HG03457 (cell line): ENCODE data around the gene SEPTIN5.
"Not testable (repeated sequence)": the region's sequence is repeated elsewhere in the genome, so short reads cannot be mapped to it uniquely, and the experiment has no call there.

ENCODE experiments used
- ATAC-seq: cut with Tn5 transposase; IDR thresholded peaks from one replicate; pipeline ENCODE4 v1.9.1; 2021; ENCODE audit warnings: moderate number of reproducible peaks; ENCODE audit not compliant: unreplicated experiment

Gene SEPTIN5

GRCh38 chr22:19714312-19715187 is at the start of gene SEPTIN5:
TSS of gene SEPTIN5 (plus strand) at chr22:19714503. CDS start at chr22:19714589, 86 bp downstream.
- no peak for ATAC-seq

GRCh38 chr22:19664951-19665783 is 49.1 kb upstream of the SEPTIN5 start:
- no peak for ATAC-seq

- ATAC-seq = no peak
Observed at GRCh38 chr22:19665784-19666672, 48.3 kb upstream of the SEPTIN5 start.

- no peak for ATAC-seq
Observed at GRCh38 chr22:19666673-19667593, 47.4 kb upstream of the SEPTIN5 start.

- ATAC-seq = no peak
Observed at GRCh38 chr22:19667872-19668740, 46.2 kb upstream of the SEPTIN5 start.

- no peak for ATAC-seq
Observed at GRCh38 chr22:19668748-19669147, 45.6 kb upstream of the SEPTIN5 start.

- no peak for ATAC-seq
Observed at GRCh38 chr22:19669570-19669969, 44.7 kb upstream of the SEPTIN5 start.

GRCh38 chr22:19671316-19671715 is 43.0 kb upstream of the SEPTIN5 start:
- no peak for ATAC-seq

- no peak for ATAC-seq
Observed at GRCh38 chr22:19672054-19672776, 42.1 kb upstream of the SEPTIN5 start.

- no peak for ATAC-seq
Observed at GRCh38 chr22:19673660-19674059, 40.6 kb upstream of the SEPTIN5 start.

GRCh38 chr22:19674129-19674928 is 40.0 kb upstream of the SEPTIN5 start:
- ATAC-seq = no peak

- ATAC-seq = no peak
Observed at GRCh38 chr22:19674929-19675253, 39.4 kb upstream of the SEPTIN5 start.

GRCh38 chr22:19675428-19675827 is 38.9 kb upstream of the SEPTIN5 start:
- no peak for ATAC-seq

GRCh38 chr22:19676437-19676836 is 37.9 kb upstream of the SEPTIN5 start:
- not testable (repeated sequence) for ATAC-seq

GRCh38 chr22:19678949-19679521 is 35.3 kb upstream of the SEPTIN5 start:
- no peak for ATAC-seq

- ATAC-seq = no peak
Observed at GRCh38 chr22:19679522-19680101, 34.7 kb upstream of the SEPTIN5 start.
